Neural cell (in vitro differentiated cells): ENCODE results near the gene AMFR.

Experiments used
- EZH2 ChIP-seq: fragments of 200-600, 300-800 bp; shearing (Covaris generic), sonication (generic); IDR thresholded peaks from 2 replicates; pipeline ENCODE4 v1.6.1; 2014; ENCODE audit warnings: antibody characterized with exemption, low read length, borderline replicate concordance, mild to moderate bottlenecking; ENCODE audit not compliant: insufficient read depth, poor library complexity, severe bottlenecking
- POLR2AphosphoS5 ChIP-seq: IDR thresholded peaks from 2 replicates; pipeline ENCODE4 v1.6.1; 2012
- RAD21 ChIP-seq: fragments of 450-650 bp; conservative IDR thresholded peaks from 2 replicates; pipeline ENCODE4 v1.6.1; 2014; ENCODE audit warnings: antibody characterized with exemption, mild to moderate bottlenecking, moderate library complexity
- REST ChIP-seq: IDR thresholded peaks from 2 replicates; pipeline ENCODE4 v1.6.1; 2012; ENCODE audit warnings: borderline replicate concordance
- TAF1 ChIP-seq: IDR thresholded peaks from 2 replicates; pipeline ENCODE4 v1.6.1; 2012; ENCODE audit warnings: low read depth
- TF ChIP-seq, protein P1 (sequence below): fragments of 450-650 bp; IDR thresholded peaks from 2 replicates; pipeline ENCODE4 v1.5.1; 2014; ENCODE audit warnings: antibody characterized with exemption, mild to moderate bottlenecking, moderate library complexity; ENCODE audit not compliant: poor library complexity, severe bottlenecking

DNA sequence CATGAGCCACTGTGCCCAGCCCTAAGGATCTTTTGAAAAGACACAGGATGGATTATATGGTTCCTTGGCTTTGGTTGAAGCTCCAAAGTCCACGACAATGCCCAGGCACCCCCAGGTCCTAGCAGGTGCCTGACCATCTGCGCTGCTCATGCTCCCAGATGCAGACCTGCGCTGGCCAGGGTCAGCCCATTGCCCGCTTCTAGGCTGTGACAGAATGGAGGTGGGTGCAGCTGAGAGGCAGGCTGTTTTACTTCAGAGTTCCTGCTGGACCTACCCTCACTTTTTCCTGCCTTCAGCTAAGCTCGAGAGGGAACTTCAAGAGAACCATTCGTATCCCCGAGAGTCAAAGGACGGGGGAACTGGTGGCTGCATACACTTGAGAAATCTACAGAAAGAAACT lies 60.5 kb downstream of the AMFR start:
- TF ChIP-seq, protein P1, sequence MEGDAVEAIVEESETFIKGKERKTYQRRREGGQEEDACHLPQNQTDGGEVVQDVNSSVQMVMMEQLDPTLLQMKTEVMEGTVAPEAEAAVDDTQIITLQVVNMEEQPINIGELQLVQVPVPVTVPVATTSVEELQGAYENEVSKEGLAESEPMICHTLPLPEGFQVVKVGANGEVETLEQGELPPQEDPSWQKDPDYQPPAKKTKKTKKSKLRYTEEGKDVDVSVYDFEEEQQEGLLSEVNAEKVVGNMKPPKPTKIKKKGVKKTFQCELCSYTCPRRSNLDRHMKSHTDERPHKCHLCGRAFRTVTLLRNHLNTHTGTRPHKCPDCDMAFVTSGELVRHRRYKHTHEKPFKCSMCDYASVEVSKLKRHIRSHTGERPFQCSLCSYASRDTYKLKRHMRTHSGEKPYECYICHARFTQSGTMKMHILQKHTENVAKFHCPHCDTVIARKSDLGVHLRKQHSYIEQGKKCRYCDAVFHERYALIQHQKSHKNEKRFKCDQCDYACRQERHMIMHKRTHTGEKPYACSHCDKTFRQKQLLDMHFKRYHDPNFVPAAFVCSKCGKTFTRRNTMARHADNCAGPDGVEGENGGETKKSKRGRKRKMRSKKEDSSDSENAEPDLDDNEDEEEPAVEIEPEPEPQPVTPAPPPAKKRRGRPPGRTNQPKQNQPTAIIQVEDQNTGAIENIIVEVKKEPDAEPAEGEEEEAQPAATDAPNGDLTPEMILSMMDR, result no peak
- no peak for TF ChIP-seq TAF1
- TF ChIP-seq POLR2AphosphoS5, result no peak
- TF ChIP-seq RAD21, result no peak
- TF ChIP-seq EZH2, result no peak
- TF ChIP-seq REST, result no peak
